K562 (cell line): Measurements from ENCODE around the gene ADRB2.

ENCODE experiments used
- CEBPB ChIP-seq: fragments of 450-650 bp; IDR thresholded peaks from 2 replicates; pipeline ENCODE4 v1.6.1; 2016; ENCODE audit warnings: missing genetic modification characterization, missing compliant biosample characterization
- CEBPG ChIP-seq, 3 experiments: fragments of 200-800 bp in 1 of 3; sonication (Bioruptor generic) in 1 of 3; sonication (generic) in 1 of 3; formaldehyde crosslinking in 1 of 3; IDR thresholded peaks in 2 of 3; conservative IDR thresholded peaks in 1 of 3; 2 replicates each; pipeline versions ENCODE4 v1.6.1 to v1.8.0; 2016 to 2022; ENCODE audit warnings: missing compliant biosample characterization in 2 of 3, missing genetic modification characterization in 2 of 3, mild to moderate bottlenecking in 1 of 3, missing genetic modification reagents in 1 of 3
- NRF1 ChIP-seq, 2 experiments: fragments of 450-650 bp; IDR thresholded peaks in 1 of 2; conservative IDR thresholded peaks in 1 of 2; 2 replicates each; pipeline ENCODE4 v1.6.1; 2014; ENCODE audit warnings: mild to moderate bottlenecking in 2 of 2
- SPI1 ChIP-seq: IDR thresholded peaks from 2 replicates; pipeline ENCODE4 v1.6.1; 2011; ENCODE audit warnings: low read depth, low read length, control low read depth, borderline replicate concordance

- TF ChIP-seq CEBPB (no peak), CEBPG (CRISPR knock-in tag; IDR thresholded peaks at IDR 0.05) (no peak), CEBPG (tag; conservative IDR thresholded peaks at IDR 0.05 in 1 of 2, IDR thresholded peaks at IDR 0.05 in 1 of 2) (no peak), SPI1 (no peak), NRF1 (conservative IDR thresholded peaks at IDR 0.05 in 1 of 2, IDR thresholded peaks at IDR 0.05 in 1 of 2) (no peak)
Measured at GRCh38 chr5:148833122-148833521, 6.7 kb downstream of the ADRB2 start.
